ENCODE results near the gene TMEM115. TPM values are rescaled to one million over a fixed set of nuclear protein-coding genes. Genes with fewer than 3 reads are reported as not detected.

The TMEM115 gene
- total and polyA plus RNA-seq, 9 of the 15 experiments (the other 6 are each of a cell fraction or from before 2014, with no cell fraction given) = 1.6 to 26.9 (median 14.1) TPM

DNA sequence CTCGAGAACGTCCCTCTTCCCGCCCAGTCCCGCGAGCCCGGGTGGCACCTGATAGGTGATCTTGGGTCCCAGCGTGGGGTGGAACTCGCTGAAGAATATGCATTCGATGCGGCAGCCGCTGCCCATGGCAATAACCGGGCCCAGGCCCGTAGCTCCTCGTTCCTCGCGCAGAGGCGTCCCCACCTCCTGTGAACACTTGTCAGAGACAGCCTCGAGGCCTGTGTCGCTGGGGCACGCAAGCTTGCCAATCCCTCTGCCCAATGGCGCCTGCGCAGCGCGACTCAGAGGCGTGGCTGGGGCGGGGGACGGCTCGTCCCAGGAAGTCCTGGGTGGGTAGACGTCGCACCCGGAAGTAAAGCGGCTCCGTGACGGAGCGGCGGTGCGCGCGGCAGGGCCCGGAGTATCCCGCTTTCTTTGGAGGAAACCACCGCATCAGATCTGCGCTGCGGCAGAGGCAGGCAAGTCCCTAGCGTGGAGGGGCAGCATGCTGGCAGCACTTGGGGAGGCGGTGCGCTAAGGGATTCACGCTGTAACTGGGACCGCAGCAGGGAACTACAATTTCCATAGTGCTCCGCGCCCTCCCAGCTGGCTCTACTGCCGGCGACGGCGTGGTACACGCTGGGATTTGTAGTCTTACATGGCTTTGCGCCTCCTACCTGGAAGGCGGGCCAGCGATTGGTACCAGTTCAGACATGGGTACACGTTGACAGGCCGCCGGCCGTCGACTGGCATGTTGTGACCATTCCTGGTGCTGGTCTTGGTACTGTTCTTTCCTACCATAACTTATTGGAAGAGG lies 8.6 kb downstream of the TMEM115 start, which contains the start of the genes CYB561D2 and NPRL2 (continued):
- TF ChIP-seq, protein P1, sequence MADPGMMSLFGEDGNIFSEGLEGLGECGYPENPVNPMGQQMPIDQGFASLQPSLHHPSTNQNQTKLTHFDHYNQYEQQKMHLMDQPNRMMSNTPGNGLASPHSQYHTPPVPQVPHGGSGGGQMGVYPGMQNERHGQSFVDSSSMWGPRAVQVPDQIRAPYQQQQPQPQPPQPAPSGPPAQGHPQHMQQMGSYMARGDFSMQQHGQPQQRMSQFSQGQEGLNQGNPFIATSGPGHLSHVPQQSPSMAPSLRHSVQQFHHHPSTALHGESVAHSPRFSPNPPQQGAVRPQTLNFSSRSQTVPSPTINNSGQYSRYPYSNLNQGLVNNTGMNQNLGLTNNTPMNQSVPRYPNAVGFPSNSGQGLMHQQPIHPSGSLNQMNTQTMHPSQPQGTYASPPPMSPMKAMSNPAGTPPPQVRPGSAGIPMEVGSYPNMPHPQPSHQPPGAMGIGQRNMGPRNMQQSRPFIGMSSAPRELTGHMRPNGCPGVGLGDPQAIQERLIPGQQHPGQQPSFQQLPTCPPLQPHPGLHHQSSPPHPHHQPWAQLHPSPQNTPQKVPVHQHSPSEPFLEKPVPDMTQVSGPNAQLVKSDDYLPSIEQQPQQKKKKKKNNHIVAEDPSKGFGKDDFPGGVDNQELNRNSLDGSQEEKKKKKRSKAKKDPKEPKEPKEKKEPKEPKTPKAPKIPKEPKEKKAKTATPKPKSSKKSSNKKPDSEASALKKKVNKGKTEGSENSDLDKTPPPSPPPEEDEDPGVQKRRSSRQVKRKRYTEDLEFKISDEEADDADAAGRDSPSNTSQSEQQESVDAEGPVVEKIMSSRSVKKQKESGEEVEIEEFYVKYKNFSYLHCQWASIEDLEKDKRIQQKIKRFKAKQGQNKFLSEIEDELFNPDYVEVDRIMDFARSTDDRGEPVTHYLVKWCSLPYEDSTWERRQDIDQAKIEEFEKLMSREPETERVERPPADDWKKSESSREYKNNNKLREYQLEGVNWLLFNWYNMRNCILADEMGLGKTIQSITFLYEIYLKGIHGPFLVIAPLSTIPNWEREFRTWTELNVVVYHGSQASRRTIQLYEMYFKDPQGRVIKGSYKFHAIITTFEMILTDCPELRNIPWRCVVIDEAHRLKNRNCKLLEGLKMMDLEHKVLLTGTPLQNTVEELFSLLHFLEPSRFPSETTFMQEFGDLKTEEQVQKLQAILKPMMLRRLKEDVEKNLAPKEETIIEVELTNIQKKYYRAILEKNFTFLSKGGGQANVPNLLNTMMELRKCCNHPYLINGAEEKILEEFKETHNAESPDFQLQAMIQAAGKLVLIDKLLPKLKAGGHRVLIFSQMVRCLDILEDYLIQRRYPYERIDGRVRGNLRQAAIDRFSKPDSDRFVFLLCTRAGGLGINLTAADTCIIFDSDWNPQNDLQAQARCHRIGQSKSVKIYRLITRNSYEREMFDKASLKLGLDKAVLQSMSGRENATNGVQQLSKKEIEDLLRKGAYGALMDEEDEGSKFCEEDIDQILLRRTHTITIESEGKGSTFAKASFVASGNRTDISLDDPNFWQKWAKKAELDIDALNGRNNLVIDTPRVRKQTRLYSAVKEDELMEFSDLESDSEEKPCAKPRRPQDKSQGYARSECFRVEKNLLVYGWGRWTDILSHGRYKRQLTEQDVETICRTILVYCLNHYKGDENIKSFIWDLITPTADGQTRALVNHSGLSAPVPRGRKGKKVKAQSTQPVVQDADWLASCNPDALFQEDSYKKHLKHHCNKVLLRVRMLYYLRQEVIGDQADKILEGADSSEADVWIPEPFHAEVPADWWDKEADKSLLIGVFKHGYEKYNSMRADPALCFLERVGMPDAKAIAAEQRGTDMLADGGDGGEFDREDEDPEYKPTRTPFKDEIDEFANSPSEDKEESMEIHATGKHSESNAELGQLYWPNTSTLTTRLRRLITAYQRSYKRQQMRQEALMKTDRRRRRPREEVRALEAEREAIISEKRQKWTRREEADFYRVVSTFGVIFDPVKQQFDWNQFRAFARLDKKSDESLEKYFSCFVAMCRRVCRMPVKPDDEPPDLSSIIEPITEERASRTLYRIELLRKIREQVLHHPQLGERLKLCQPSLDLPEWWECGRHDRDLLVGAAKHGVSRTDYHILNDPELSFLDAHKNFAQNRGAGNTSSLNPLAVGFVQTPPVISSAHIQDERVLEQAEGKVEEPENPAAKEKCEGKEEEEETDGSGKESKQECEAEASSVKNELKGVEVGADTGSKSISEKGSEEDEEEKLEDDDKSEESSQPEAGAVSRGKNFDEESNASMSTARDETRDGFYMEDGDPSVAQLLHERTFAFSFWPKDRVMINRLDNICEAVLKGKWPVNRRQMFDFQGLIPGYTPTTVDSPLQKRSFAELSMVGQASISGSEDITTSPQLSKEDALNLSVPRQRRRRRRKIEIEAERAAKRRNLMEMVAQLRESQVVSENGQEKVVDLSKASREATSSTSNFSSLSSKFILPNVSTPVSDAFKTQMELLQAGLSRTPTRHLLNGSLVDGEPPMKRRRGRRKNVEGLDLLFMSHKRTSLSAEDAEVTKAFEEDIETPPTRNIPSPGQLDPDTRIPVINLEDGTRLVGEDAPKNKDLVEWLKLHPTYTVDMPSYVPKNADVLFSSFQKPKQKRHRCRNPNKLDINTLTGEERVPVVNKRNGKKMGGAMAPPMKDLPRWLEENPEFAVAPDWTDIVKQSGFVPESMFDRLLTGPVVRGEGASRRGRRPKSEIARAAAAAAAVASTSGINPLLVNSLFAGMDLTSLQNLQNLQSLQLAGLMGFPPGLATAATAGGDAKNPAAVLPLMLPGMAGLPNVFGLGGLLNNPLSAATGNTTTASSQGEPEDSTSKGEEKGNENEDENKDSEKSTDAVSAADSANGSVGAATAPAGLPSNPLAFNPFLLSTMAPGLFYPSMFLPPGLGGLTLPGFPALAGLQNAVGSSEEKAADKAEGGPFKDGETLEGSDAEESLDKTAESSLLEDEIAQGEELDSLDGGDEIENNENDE (IDR thresholded peaks at IDR 0.05; ENCODE audit: low read depth, low read length) = no peak
- TF ChIP-seq PTTG1 (tag; IDR thresholded peaks at IDR 0.05; ENCODE audit: low read depth) = no peak
- no peak for TF ChIP-seq DDX20 (tag; IDR thresholded peaks at IDR 0.05; ENCODE audit: low read depth)
- TF ChIP-seq HMG20B (CRISPR knock-in tag; IDR thresholded peaks at IDR 0.05) = no peak
- no peak for TF ChIP-seq MCM7 (IDR thresholded peaks at IDR 0.05)
- no peak for TF ChIP-seq SMARCC2 (IDR thresholded peaks at IDR 0.05; ENCODE audit: low read depth)
- TF ChIP-seq SRSF3 (IDR thresholded peaks at IDR 0.05; ENCODE audit: insufficient read depth, low read length) = no peak
- TF ChIP-seq, protein P2, sequence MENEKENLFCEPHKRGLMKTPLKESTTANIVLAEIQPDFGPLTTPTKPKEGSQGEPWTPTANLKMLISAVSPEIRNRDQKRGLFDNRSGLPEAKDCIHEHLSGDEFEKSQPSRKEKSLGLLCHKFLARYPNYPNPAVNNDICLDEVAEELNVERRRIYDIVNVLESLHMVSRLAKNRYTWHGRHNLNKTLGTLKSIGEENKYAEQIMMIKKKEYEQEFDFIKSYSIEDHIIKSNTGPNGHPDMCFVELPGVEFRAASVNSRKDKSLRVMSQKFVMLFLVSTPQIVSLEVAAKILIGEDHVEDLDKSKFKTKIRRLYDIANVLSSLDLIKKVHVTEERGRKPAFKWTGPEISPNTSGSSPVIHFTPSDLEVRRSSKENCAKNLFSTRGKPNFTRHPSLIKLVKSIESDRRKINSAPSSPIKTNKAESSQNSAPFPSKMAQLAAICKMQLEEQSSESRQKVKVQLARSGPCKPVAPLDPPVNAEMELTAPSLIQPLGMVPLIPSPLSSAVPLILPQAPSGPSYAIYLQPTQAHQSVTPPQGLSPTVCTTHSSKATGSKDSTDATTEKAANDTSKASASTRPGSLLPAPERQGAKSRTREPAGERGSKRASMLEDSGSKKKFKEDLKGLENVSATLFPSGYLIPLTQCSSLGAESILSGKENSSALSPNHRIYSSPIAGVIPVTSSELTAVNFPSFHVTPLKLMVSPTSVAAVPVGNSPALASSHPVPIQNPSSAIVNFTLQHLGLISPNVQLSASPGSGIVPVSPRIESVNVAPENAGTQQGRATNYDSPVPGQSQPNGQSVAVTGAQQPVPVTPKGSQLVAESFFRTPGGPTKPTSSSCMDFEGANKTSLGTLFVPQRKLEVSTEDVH (IDR thresholded peaks at IDR 0.05; ENCODE audit: low read depth, partially characterized antibody) = peak; percentile 91
- TF ChIP-seq ZNF124 (CRISPR knock-in tag; IDR thresholded peaks at IDR 0.05) = no peak
- TF ChIP-seq SAFB (IDR thresholded peaks at IDR 0.05; ENCODE audit: borderline replicate concordance, low read depth, low read length) = peak; percentile 25; the same call in 1 of the 2 replicates
- TF ChIP-seq BDP1 (IDR thresholded peaks at IDR 0.05; ENCODE audit: insufficient read depth, insufficient read length) = no peak
- TF ChIP-seq SREBF1 (IDR thresholded peaks at IDR 0.05; ENCODE audit: borderline replicate concordance, low read depth, low read length) = no peak
